NCI-H82 (cell line): ENCODE results near the gene KIFBP.

Source experiments
- DNase-seq: peaks from one replicate; lab custom pipeline; 2025; lab: John Stamatoyannopoulos, UW

Gene KIFBP

GRCh38 chr10:69051303-69051702 is 62.7 kb downstream of the KIFBP start:
- no peak for DNase-seq

- no peak for DNase-seq
These were observed 63.3 kb downstream of the KIFBP start for GRCh38 chr10:69051710-69052487.

DNA sequence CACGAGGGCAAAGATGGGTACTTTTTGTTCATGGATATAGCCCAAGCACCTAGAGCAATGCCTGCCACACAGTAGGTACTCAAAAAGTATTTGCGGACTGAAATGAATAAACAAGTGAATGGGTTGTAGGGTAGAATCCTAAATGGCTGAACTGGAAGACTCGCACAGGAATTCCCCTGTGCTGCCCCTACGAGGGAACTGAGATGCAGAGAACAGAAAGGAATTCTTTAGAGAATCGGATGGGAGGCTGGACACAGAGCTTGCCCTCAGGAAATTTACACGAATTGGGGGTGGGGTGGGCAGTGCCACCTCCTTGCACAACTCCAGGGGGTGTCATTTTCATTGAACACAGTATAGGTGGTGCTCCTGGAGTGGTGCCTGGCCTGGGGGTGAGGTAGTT is 64.1 kb downstream of the KIFBP start:
- DNase-seq = no peak

DNA sequence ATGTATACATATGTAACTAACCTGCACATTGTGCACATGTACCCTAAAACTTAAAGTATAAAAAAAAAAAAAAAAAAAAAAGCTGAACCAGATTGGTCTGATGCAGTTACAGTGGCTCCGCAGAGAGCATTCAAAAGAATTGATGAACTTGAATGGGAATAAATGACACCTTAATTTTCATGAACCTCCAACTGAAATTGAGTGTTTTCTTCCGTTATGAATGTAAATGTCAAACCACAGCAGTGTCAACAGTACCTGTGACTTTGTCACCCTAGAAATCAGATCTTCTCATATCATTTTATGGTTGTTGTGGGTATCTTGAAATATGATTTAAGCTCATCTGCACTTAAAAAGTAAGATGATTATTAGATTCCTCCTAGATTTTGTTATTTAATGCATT is 66.6 kb downstream of the KIFBP start:
- no peak for DNase-seq

DNA sequence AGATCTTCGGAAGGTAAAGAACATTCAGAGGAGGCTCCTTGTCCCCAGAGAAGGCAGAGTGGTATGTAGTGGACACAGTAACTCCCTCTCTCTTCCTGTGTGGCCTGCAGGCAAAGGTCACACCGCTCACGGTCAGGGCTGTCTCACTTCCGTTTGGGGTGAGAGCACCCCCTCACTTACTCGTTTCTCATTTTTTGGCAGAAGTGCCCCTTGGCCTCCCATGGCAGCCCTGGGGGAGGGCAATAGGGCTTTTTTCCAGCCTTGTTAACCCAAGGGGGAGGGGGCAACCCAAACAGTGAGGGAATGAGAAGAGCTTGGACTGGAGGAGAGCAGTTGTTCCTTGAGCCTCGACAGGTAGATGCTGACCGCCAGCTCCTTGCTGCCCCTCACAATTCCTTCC is 67.5 kb downstream of the KIFBP start:
- no peak for DNase-seq

DNA sequence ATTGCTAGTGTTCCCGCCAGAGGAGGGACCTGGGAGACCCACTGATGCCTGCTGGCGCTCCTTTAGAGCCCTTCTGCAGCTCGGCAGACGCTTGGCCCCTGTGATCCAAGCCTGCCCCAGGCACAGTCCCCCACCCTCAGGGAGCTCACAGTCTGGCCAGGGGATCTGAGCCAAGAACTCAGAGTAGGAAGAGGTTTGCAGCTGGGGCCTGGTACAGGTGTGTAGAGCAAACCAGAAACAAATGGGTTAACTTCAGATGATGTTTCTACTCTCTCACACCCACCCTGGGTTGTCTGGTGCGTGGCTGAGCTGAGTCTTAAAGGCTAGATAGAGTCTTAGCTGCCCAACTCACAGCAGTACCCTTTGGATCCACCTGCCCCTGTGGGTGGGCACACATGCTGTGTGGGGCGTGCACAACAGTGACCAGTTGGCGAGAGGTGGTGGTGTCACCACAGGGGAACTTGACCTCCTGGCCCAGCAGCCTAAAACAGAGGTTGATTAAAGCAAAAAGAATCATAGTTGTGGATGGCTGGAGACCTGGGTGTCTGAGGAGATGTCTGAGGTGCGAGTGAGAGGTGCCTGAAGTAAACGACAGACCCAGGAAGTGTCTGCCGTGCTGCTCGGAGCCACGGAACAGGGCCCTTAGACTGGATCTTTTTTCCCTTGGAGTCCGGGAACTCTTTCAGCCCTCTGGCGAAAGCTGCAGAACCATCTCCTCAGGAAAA is 68.1 kb downstream of the KIFBP start:
- no peak for DNase-seq

GRCh38 chr10:69057261-69057950 is 68.8 kb downstream of the KIFBP start:
- no peak for DNase-seq

DNA sequence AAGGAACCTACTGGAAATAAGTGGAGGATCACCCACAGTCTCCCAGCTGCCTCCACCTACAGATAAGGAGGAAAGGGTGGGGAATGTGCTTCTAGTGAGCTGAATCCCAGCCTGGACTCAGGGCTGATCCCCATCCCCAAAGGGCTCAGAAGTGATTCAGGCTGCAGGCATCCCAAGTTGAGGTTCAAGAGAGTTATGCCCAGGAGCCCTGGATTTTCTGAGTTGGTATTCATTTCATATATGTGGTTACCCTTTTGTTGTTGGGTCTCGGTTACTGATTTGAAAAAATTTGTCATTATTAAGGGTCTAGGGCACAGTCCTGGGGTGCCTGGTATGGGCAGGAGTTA is 69.3 kb downstream of the KIFBP start:
- no peak for DNase-seq

DNA sequence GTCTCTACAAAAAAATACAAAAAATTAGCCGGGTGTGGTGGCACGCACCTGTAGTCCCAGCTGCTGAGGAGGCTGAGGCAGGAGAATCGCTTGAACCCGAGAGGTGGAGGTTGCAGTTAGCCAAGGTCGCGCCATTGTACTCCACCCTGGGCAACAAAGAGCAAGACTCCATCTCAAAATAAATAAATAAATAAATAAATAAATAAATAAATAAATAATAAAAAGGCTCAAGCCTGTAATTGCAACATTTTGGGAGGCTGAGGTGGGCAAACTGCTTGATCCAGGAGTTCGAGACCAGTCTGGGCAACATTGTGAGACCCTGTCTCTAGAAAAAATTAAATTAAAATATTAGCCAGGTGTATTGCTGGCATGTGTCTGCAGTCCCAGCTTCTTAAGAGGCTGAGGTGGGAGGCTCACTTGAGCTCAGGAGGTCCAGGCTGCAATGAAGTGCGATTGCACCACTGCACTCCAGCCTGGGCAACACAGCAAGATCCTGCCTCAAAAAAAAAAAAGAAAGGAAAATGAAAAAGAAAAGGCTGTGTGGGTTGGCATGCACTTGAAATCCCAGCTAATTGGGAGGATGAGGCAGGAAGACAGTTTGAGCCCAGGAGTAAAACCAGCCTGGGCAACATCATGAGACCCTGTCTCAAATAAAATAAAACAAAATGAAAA is 71.7 kb downstream of the KIFBP start:
- no peak for DNase-seq

GRCh38 chr10:69061305-69062161 is 72.9 kb downstream of the KIFBP start:
- no peak for DNase-seq

GRCh38 chr10:69062901-69063300 is 74.3 kb downstream of the KIFBP start:
- DNase-seq = no peak

DNA sequence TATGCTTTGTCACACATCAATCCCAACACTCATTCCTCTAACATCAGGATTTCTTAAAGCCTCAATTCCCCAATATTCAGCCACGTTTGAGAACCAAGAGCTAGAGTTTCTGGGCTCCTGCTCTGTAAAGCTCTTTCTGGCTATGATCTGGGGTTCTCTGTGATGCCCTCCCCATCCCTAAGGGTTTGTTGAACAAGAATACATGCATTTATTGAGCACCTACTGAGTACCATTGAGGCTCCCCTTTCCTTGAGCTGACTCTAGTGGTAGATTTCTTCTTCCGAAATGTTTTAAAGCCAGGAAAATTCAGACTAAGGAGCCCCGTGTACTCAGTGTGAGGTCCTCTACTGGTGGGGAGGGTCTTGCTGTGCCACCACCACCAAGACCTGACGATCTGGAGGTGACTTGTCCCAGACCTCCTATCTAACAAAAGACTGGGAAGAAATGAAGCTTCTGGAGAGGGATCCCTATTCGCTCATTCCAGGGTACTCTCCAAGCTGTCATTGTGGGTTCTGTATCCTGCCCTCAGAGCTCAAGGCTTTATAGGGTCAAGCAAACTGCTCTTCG is 76.2 kb downstream of the KIFBP start:
- no peak for DNase-seq

DNA sequence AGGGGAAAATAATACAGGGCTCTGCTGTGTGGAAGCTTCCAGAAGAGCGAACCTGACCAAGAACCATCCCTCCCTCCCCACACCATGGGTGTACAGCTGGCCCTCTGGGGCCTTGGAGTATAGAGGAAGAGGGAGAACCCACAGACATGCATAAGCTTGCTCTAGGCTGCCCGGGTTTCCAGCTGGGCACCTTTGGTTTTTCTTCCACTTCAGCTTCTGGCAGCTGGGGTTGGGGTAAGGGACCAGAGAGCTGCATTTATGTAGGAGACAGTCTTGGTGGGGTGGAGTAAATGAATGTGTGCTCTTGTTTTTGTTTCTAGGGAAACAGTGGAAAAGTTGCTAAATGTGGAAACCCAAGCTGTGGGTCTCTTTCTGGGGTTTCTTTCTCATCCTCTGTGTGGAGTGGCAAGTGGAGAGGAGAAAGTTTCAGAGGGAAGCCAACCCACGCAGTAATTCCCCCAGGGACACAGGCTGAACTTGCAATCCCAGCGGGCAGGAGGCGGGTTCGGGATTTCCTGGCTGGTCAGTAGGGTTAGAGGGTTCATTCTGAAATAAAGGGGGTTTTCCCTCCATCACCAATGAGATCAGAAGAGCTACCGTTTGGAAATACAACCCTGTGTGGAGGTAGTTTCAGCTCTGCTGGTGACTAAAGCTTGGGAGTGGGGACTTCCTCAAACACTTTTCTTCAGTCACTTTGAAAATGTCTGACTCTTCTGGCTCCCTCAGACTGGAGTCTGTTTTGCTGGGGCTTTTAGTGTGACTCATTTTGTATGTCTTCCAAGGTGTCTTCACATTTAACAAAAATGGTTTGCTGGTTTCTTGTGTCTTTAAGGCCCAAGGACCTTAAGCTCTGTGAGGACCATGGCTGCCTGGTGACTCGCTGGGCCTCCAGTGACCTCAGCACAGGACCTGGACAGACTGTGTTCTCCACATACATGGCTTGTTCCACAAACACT is 77.1 kb downstream of the KIFBP start:
- DNase-seq = no peak
